GM13976 (cell line): ENCODE data around the gene PRR5L.

Source experiments
- DNase-seq: peaks from one replicate; pipeline ENCODE4 v3.0.0; 2012; ENCODE audit warnings: low spot score
- CTCF ChIP-seq: IDR thresholded peaks from 2 replicates; pipeline ENCODE4 v1.5.1; 2012; ENCODE audit warnings: borderline replicate concordance, mild to moderate bottlenecking; ENCODE audit not compliant: insufficient read depth; ENCODE audit errors: extremely low read depth, missing control alignments, control extremely low read depth
- in situ Hi-C: fragments of 300-500 bp; cut with MboI; formaldehyde crosslinking; loops from one replicate; pipeline ENCODE4 v1.12.0; 2022; ENCODE audit warnings: low sequenced_read_pairs, mixed read lengths, inconsistent platforms; ENCODE audit not compliant: unreplicated experiment

The PRR5L gene

GRCh38 chr11:36404831-36405230 is 108.7 kb downstream of the PRR5L start:
- DNase-seq, result no peak
- no peak for TF ChIP-seq CTCF
- in situ Hi-C loops, result no loop called here

GRCh38 chr11:36405585-36406367 is 109.7 kb downstream of the PRR5L start:
- in situ Hi-C loops, result no loop called here
- no peak for TF ChIP-seq CTCF
- DNase-seq, result no peak

DNA sequence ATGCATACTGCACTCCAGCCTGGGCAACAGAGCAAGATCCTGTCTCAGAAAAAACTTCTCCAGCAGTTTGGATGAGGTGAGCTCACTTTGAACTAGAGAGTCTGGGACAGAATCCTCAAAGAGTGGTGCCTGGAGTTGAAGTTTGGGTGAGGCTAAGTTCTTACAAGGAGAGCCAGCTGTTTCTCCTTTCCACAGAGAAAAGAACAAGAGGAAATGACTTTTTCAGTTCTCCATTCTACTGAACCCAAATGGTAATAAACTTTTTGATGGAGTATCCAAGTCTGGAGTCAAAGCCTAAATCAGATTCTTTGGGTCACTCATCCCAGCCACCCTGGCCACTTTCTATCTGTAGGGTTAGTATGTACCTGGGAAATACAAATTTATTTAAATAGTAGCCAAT is 111.3 kb downstream of the PRR5L start:
- TF ChIP-seq CTCF, result no peak
- in situ Hi-C loops, result no loop called here
- no peak for DNase-seq

DNA sequence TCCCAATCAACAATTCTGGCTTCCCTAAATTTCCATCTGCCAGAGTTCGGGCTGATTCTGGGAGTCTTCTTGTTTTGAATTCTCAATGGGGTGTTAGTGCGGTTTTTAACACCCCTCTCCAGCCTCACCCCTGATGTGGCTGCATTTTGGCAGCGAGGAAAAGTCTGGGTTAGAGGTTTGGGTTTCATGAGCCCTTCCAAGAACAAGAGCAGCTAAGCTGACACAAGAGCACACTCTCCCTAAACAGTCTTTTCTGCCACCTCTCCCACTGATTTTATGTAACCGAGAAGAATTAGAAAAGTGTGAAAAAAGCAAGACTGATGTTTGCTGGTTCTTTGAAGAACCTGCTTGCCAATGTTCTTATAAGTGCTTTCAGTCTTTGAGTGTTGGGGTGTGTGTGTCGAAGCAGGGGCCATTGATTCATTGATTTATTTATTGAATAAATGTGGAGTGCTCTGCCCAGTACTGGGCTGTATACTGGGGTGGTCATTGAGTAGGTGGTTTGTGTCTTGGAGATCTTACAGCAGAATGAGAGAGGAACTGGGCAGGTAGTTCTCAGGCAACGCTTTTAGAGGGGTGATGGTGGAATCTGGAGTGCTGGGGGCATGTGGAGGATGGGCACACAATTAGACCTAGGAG is 112.5 kb downstream of the PRR5L start:
- TF ChIP-seq CTCF, result no peak
- no peak for DNase-seq
- in situ Hi-C loops, result no loop called here

- DNase-seq, result no peak
- no peak for TF ChIP-seq CTCF
- in situ Hi-C loops, result no loop called here
Observed at GRCh38 chr11:36409152-36409816, 113.2 kb downstream of the PRR5L start.

- in situ Hi-C loops, result no loop called here
- no peak for TF ChIP-seq CTCF
- peak; percentile 36 for DNase-seq
Observed at GRCh38 chr11:36411202-36411640, 115.1 kb downstream of the PRR5L start.
